Mesendoderm (in vitro differentiated cells): Measurements from ENCODE around the gene MTA1.

Experiments used
- DNase-seq: peaks from one replicate; pipeline ENCODE4 v3.0.0; 2013
- H2AK5ac ChIP-seq: 2 replicates; pipeline ENCODE4 v1.6.1; 2013; ENCODE audit warnings: low read length, inconsistent platforms
- H2BK120ac ChIP-seq: 2 replicates; pipeline ENCODE4 v1.6.1; 2013; ENCODE audit warnings: low read depth, mild to moderate bottlenecking, low read length, moderate library complexity, mixed read lengths
- H2BK15ac ChIP-seq: replicated peaks from 2 replicates; pipeline ENCODE4 v1.6.1; 2013; ENCODE audit warnings: low read depth, mild to moderate bottlenecking, moderate library complexity
- H2BK5ac ChIP-seq: 2 replicates; pipeline ENCODE4 v1.6.1; 2013; ENCODE audit warnings: low read length, inconsistent platforms
- H3K18ac ChIP-seq: 2 replicates; pipeline ENCODE4 v1.6.1; 2013; ENCODE audit warnings: mild to moderate bottlenecking, low read length, mixed read lengths
- H3K23ac ChIP-seq: one replicate; pipeline ENCODE4 v1.6.1; 2013; ENCODE audit warnings: low read length
- H3K27ac ChIP-seq: 2 replicates; pipeline ENCODE4 v1.5.1; 2013; ENCODE audit warnings: low read depth, mild to moderate bottlenecking, inconsistent platforms, low read length, moderate library complexity
- H3K27me3 ChIP-seq: 2 replicates; pipeline ENCODE4 v1.6.1; 2013; ENCODE audit warnings: low read length, control low read depth, mild to moderate bottlenecking, inconsistent platforms; ENCODE audit not compliant: insufficient read depth, poor library complexity
- H3K36me3 ChIP-seq: 2 replicates; pipeline ENCODE4 v1.6.1; 2013; ENCODE audit warnings: low read length, inconsistent platforms; ENCODE audit not compliant: control insufficient read depth, insufficient read depth
- H3K4ac ChIP-seq: one replicate; pipeline ENCODE4 v1.6.1; 2013; ENCODE audit warnings: low read depth, mild to moderate bottlenecking, low read length, moderate library complexity
- H3K4me1 ChIP-seq: 2 replicates; pipeline ENCODE4 v1.6.1; 2013; ENCODE audit warnings: low read depth, low read length, inconsistent platforms; ENCODE audit not compliant: control insufficient read depth
- H3K4me2 ChIP-seq: 2 replicates; pipeline ENCODE4 v1.6.1; 2013; ENCODE audit warnings: low read length
- H3K4me3 ChIP-seq: 2 replicates; pipeline ENCODE4 v1.5.1; 2013; ENCODE audit warnings: mild to moderate bottlenecking, low read length
- H3K56ac ChIP-seq: one replicate; pipeline ENCODE4 v1.6.1; 2013; ENCODE audit warnings: low read length
- H3K79me1 ChIP-seq: 2 replicates; pipeline ENCODE4 v1.6.1; 2013; ENCODE audit warnings: low read length, inconsistent platforms
- H3K79me2 ChIP-seq: 2 replicates; pipeline ENCODE4 v1.6.1; 2013; ENCODE audit warnings: mild to moderate bottlenecking, low read length; ENCODE audit not compliant: control insufficient read depth, insufficient read depth
- H3K9ac ChIP-seq: 2 replicates; pipeline ENCODE4 v1.6.1; 2013; ENCODE audit warnings: low read length, inconsistent platforms
- H4K5ac ChIP-seq: one replicate; pipeline ENCODE4 v1.6.1; 2013; ENCODE audit warnings: low read length
- H4K8ac ChIP-seq: one replicate; pipeline ENCODE4 v1.6.1; 2013; ENCODE audit warnings: low read depth, mild to moderate bottlenecking, control low read depth, low read length, moderate library complexity
- WGBS: extraction: QIAGEN DNeasy Blood & Tissue Kit; methylation state at CpG from one replicate; pipeline ENCODE4 v1.1.7; 2013; ENCODE audit warnings: low lambda C conversion rate, missing lambda C conversion rate; ENCODE audit not compliant: insufficient coverage; ENCODE audit errors: extremely low coverage; 5-methylcytosine and 5-hydroxymethylcytosine counted together

The MTA1 gene

GRCh38 chr14:105500036-105500725, 80.6 kb downstream of the MTA1 start:
- H3K27ac ChIP-seq, result no peak overlapping the region
- H3K18ac ChIP-seq, result no peak overlapping the region
- H3K4me3 ChIP-seq, result no peak overlapping the region
- no peak overlapping the region for H3K4me2 ChIP-seq
- no peaks in the 10 kb centered on the region for H3K4me1 ChIP-seq
- H3K36me3 ChIP-seq, result no peaks in the 10 kb centered on the region
- no peak overlapping the region for H2BK5ac ChIP-seq
- no peak overlapping the region for H2BK15ac ChIP-seq
- H3K4ac ChIP-seq, result no peak overlapping the region
- H3K56ac ChIP-seq, result no peak overlapping the region
- no CpG with 5 or more reads among the region's 21 CpGs for WGBS
- H2BK120ac ChIP-seq, result no peak overlapping the region
- H3K27me3 ChIP-seq, result no peaks in the 10 kb centered on the region
- no peaks in the 10 kb centered on the region for H3K79me1 ChIP-seq
- no peak overlapping the region for H3K9ac ChIP-seq
- no peak overlapping the region for H4K5ac ChIP-seq
- DNase-seq, result no peak
- no peak overlapping the region for H4K8ac ChIP-seq
- H3K79me2 ChIP-seq, result no peaks in the 10 kb centered on the region
- H3K23ac ChIP-seq, result no peak overlapping the region
- H2AK5ac ChIP-seq, result no peak overlapping the region

- H3K9ac ChIP-seq, result no peak overlapping the region
- no peak overlapping the region for H2AK5ac ChIP-seq
- no peak overlapping the region for H3K4ac ChIP-seq
- H4K8ac ChIP-seq, result no peak overlapping the region
- H3K4me1 ChIP-seq, result no peaks in the 10 kb centered on the region
- H3K79me2 ChIP-seq, result no peaks in the 10 kb centered on the region
- H2BK5ac ChIP-seq, result no peak overlapping the region
- no peak overlapping the region for H2BK15ac ChIP-seq
- H3K36me3 ChIP-seq, result no peaks in the 10 kb centered on the region
- H3K4me3 ChIP-seq, result no peak overlapping the region
- no peak overlapping the region for H3K27ac ChIP-seq
- H3K79me1 ChIP-seq, result no peaks in the 10 kb centered on the region
- no peak overlapping the region for H3K4me2 ChIP-seq
- H3K56ac ChIP-seq, result no peak overlapping the region
- H2BK120ac ChIP-seq, result no peak overlapping the region
- no peaks in the 10 kb centered on the region for H3K27me3 ChIP-seq
- no peak overlapping the region for H3K18ac ChIP-seq
- no peak overlapping the region for H4K5ac ChIP-seq
- no CpG with 5 or more reads among the region's 10 CpGs for WGBS
- no peak overlapping the region for H3K23ac ChIP-seq
- no peak for DNase-seq
These were observed 81.1 kb downstream of the MTA1 start for GRCh38 chr14:105500726-105501101.

GRCh38 chr14:105501504-105502291, 82.1 kb downstream of the MTA1 start:
- Histone ChIP-seq H3K79me2 (no peaks in the 10 kb centered on the region), H2BK5ac (no peak overlapping the region), H3K18ac (no peak overlapping the region), H3K23ac (no peak overlapping the region), H3K4me3 (no peak overlapping the region), H2BK120ac (no peak overlapping the region), H3K4ac (no peak overlapping the region), H2AK5ac (no peak overlapping the region), H4K8ac (no peak overlapping the region), H2BK15ac (no peak overlapping the region), H3K56ac (no peak overlapping the region), H3K4me2 (no peak overlapping the region), H3K4me1 (no peaks in the 10 kb centered on the region), H3K27me3 (no peaks in the 10 kb centered on the region), H3K9ac (no peak overlapping the region), H3K79me1 (no peaks in the 10 kb centered on the region), H3K27ac (no peak overlapping the region), H3K36me3 (no peaks in the 10 kb centered on the region), H4K5ac (no peak overlapping the region)
- WGBS, result no CpG with 5 or more reads among the region's 13 CpGs
- no peak for DNase-seq

- H3K23ac ChIP-seq, result no peak overlapping the region
- H3K27ac ChIP-seq, result no peak overlapping the region
- H3K36me3 ChIP-seq, result no peaks in the 10 kb centered on the region
- no peak overlapping the region for H3K56ac ChIP-seq
- H3K4me1 ChIP-seq, result no peaks in the 10 kb centered on the region
- no peak overlapping the region for H4K8ac ChIP-seq
- H3K79me1 ChIP-seq, result no peaks in the 10 kb centered on the region
- H2BK120ac ChIP-seq, result no peak overlapping the region
- H3K4ac ChIP-seq, result no peak overlapping the region
- no peak overlapping the region for H2AK5ac ChIP-seq
- H2BK5ac ChIP-seq, result no peak overlapping the region
- WGBS, result no CpG with 5 or more reads among the region's 18 CpGs
- no peaks in the 10 kb centered on the region for H3K27me3 ChIP-seq
- no peak overlapping the region for H3K18ac ChIP-seq
- H2BK15ac ChIP-seq, result no peak overlapping the region
- no peaks in the 10 kb centered on the region for H3K79me2 ChIP-seq
- DNase-seq, result no peak
- no peak overlapping the region for H3K4me3 ChIP-seq
- no peak overlapping the region for H3K9ac ChIP-seq
- no peak overlapping the region for H3K4me2 ChIP-seq
- no peak overlapping the region for H4K5ac ChIP-seq
These were observed 83.0 kb downstream of the MTA1 start for GRCh38 chr14:105502446-105503295.

- Histone ChIP-seq H3K4me3 (no peak overlapping the region), H2BK15ac (no peak overlapping the region), H3K27ac (no peak overlapping the region), H4K5ac (no peak overlapping the region), H3K56ac (no peak overlapping the region), H4K8ac (no peak overlapping the region), H2BK5ac (no peak overlapping the region), H3K4me2 (no peak overlapping the region), H3K23ac (no peak overlapping the region), H3K27me3 (no peaks in the 10 kb centered on the region), H3K79me2 (no peaks in the 10 kb centered on the region), H2AK5ac (no peak overlapping the region), H2BK120ac (no peak overlapping the region), H3K4me1 (no peaks in the 10 kb centered on the region), H3K18ac (no peak overlapping the region), H3K79me1 (no peaks in the 10 kb centered on the region), H3K4ac (no peak overlapping the region), H3K9ac (no peak overlapping the region), H3K36me3 (no peaks in the 10 kb centered on the region)
- WGBS, result no CpG with 5 or more reads among the region's 7 CpGs
- DNase-seq, result no peak
These were observed 83.6 kb downstream of the MTA1 start for GRCh38 chr14:105503296-105503640.
